NCI-H1417 (cell line): ENCODE measurements around the gene SENP5.

Source experiments
- DNase-seq, 3 experiments: peaks; one replicate each; lab custom pipeline; 2025; lab: John Stamatoyannopoulos, UW

The SENP5 gene

DNA sequence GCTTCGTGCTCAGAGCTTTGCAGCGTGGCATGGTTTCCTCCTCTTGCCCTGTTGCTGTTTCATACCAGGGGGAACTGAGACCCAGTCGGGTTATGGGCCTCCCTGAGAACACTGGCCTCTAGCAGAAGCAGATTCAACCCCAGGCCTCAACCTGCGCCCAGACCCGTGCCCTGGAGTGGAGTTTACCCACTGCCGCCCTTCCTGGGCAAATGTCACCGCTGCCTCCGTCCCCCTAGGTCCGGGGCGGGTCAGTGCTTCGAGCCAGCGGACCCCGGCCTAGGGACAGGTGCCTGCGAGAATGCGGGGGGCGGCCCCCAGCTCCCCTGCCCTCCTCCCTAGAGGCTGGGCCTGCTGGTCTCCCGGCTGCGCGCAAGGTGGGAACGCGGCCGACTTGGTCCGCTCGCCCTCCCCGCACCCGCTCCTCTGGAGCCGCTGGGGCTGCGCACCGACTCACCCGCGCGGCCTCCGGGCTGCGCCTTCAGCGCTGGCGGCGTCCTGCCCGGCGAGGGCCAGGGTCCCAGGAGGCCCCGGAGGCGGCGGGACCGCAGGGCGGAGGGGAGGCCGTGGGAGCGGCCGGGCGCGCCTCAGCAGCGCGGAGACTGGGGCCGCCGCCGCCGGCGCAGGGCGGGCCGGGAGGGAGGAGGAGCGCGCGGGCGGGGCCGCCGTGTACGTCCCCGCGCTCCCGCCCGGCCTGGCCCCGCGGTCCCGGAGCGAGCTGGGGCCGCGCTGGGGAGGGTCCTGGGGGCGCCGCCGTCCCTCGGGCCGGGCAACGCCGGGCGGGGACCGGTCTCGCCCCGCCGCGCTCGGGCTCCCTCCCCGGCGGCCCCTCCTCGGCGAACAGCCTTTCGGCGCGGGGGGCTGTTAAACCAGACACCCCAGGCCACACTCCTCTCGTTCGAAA is 100.8 kb downstream of the SENP5 start, which contains the start of gene PIGZ:
PIGZ (minus strand) TSS at position 601 of the 901 bp plus-strand sequence. CDS start 16,802 bp downstream, outside the sequence.
- DNase-seq = peak; percentile 34 to 60 (median 57)

DNA sequence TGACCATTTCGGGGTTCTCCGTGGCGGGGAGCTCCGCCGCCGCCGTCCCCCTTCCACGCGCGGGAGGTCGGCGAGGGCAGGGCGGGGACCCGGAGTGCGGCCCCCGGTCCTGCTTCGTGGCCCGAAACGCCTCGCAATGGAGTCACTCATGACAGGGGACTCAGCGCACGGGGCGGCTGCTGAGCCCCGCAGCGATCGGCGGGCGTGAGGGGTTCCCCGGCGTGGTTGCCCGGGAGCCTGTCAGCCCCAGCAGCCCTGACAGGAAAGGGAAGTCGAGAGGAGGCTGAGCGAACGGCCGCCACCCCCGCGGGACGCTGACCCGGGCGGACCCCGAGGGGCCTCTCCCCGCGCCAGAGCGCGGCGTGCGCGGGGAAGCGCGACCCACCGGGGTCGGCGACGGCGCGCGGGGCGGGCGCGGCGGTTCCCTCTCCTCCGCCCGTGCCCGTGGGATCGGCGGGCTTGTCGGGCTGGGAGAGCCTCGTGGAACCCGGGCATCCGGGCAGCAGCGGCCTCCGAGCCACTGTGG is 101.5 kb downstream of the SENP5 start:
- DNase-seq = peak in 1 of 3 experiments; percentile 56

DNA sequence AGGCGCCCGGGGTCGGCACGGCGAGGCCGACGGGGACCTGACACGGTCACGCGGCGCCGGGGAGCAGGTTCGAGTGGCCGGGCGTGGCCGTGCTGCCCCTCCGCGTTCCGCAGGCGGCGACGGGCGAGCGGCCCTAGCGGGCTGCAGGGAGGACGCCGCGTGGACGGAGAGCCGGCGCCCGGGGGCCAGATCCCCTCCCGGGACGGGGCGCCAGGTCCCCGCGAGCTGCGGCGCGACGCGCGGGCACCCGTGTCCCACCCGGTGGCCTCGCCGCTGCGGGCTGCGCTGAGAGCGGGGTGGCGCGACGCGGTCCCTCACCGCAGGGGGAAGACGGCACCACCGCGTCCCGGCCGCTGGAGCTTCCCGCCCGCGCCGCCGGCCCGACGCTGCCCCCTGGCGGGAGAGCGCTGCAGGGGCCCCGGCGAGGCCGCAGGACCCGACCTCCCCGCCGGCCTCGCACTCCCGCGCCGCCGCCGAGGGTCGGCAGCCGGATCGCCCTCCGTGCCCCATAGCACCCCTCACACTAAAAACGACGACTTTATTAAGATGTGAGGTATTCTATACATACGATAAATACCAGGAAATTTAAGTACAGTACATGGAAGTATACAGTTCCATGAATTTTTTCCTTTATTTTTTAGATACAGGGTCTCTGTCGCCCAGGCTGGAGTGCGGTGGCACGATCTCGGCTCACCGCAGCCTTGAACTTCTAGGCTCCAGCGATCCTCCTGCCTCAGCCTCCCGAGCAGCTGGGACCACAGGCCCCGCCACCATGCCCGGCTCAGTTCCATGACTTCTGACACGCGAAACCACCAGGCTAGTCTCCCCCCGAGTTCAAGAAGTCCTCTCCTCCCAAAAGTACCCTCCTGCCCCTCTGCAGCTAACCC is 102.2 kb downstream of the SENP5 start:
- DNase-seq = peak; percentile 52 to 82 (median 73)

DNA sequence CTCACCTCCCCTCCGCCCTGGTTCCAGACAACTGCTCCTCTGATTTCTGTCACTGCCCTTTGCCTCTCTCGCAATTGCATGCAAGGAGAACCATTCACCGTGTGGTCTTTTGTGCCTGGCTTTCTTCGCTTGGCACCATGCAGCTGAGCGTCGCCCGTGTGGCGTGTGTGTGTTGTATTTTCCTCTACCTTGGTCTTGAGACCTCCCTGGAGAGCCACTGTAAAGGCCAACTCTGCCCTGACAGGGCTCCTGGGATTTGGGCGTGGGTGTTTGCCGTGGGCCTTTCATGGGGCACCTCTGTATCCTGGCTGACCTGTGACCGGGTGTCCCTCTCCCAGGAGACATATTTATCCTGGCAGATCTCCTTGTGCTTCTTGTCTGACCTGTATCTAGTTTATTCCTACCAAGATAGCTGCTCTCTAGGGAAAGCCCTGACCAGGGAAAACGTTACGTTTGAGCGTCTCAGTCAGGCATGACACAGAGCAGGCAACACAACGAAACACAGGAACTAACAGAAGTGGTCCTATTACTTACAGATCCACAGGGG is 102.9 kb downstream of the SENP5 start:
- peak in 1 of 3 experiments; percentile 37 for DNase-seq

DNA sequence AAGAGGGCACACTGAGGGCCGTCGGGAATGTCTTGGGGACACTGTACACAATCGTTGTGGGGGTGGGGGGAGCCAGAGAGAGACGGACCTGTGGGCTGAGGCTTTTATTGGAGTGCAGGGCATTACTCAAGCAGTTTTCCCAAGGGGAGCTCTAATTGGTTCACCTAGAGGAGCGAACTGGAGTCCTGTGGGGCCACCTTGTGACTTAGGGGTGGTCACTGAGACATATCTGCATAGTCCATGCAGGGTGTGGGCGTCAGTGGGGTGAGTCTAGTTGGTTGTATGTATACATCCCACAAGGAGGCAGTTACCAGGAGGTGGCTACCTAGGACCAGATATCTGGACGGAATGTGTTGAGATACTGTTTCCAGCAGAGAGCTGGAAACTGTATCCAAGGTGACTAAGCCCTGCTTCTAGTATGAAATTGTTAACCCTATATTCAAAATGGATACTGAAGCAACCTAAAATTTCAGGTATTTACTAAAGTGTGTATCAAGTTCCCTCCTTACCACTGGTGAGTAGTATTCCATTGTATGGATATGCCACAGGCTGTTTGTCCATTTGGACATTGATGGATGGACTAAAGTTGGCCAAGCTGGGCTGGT is 103.5 kb downstream of the SENP5 start:
- DNase-seq = peak in 1 of 3 experiments; percentile 16

DNA sequence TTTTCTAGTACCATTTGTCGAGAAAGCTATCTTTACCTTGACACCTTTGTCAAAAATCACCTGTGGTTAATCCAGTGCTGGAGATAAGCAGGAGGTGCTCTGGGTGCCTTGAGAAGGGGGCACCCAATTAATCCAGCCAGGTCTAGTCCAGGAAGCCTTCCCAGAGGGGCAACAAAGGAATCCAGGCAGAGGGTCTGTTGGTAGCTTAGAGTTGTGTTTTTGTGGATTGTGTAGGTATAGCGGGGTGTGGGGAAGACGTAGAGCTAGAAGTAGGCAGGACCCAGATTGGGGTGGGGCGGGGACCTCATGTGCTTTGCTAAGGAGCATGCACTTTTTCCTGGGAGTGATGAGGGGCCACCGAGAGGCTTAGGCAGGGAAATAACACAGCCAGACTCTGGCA is 106.9 kb downstream of the SENP5 start:
- no peak for DNase-seq

DNA sequence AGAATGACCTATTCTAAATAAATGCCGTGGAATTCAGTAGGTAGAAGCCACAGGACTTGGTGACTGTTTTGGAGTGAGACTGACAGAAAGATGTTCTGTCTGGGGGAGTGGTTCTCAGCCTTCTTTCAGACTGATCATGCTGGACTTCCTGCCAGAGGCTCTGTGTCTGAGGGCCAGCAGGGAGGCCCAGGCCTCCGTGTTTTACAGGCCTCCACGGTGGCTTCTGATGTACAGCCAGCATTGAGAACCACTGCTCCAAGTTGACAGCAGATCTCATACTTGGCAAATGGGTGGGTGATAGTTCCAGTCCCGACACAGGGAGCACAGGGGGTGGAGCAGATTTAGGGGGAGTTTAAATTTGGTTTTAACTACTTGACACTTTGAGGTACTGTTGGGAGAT is 107.6 kb downstream of the SENP5 start:
- no peak for DNase-seq

DNA sequence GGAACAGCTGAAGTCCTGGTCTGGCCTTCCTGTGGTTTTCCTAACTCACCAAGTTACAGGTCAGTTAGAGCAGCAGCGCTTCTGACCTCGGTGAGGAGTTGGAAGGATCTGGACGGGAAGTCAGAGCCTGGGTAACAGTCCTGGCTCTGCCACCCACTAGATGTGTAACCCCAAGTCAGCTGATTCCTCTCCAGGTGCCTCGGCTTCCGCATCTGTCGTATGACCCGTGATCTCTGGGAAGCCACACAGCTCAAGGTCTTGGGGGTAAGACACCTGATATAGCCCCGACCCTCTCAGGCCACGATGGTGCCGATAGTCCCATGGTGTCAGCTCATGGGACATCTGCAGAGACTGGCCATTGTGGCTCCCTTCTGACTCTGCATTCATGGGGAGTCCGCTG is 109.2 kb downstream of the SENP5 start:
- no peak for DNase-seq

DNA sequence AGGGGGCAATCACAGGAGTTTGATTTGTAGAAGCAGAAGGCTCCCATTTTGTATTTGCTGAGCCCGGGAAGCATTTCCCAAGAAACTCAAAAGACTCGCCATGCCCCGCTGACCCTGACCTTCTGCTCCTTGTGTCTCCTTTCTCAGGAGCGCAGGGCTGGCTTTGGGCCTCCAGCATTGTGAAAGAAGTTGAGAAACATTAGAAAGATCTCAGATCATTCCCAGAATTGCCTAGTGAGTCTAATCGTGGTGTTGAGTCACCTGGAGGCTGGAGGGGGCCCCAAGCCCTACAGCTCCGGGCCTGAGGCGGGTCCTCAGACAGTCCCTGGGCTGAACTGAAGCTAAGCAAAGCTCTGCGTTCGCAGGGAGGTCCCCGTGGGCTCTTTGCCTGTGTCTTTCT is 111.8 kb downstream of the SENP5 start:
- no peak for DNase-seq

DNA sequence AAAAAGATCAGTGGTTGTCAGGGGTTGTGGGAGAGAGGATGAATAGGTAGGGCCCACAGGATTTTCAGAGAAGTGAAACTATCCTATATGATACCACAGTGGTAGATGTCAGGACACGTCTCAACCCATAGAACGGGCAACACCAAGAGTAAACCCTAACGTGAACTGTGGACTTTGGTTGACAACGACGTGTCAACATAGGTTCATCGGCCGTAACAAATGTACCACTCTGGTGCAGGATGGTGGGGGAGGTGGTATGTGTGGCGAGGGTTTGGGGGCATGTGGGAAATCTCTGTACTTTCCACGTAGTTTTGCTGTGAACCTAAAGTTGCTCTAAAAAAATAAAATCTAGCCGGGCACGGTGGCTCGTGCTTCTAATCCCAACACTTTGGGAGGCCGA is 113.9 kb downstream of the SENP5 start:
- no peak for DNase-seq

DNA sequence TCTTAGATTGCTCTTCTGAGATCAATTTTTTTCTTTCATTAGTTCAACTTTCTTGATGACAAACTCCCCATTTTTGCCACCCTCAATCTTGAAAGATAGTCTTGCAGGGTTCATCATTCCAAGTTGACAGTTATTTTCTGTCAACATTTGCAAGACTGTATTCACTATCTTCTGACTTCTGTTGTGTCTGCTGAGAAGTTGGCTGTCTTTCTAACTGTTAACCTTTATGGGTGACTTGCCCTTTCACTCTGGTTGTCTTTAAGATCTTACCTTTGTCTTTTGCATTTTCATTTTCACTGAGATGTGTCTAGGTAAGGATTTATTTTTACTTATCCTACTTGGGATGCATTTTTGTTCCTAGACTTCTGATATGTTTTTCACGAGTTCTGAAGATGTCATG is 115.5 kb downstream of the SENP5 start:
- no peak for DNase-seq
